Measurements from ENCODE around the gene PPFIA1. TPM values are rescaled to one million over a fixed set of nuclear protein-coding genes. Genes with fewer than 3 reads are reported as not detected.

PPFIA1 gene
- total RNA-seq, 1 experiment from 2014 or later: 86.8 TPM

GRCh38 chr11:70428701-70429427 lies 158.4 kb downstream of the PPFIA1 start:
- Histone ChIP-seq H3K4me3 (no peak overlapping the region), H3F3A (ENCODE audit: insufficient read depth, low read depth) (0 out of 2 replicates have a peak, but pooled peaks cover 7% of the 10 kb centered on the region), H3K27me3 (ENCODE audit: insufficient read depth, low read depth) (no peaks in the 10 kb centered on the region), H4K20me1 (ENCODE audit: insufficient read depth) (peaks cover 82% of the 10 kb centered on the region), H3K4me2 (no peak overlapping the region), H2AFZ (no peak overlapping the region), H3K79me2 (ENCODE audit: low read depth) (no peaks in the 10 kb centered on the region), H3K9me3 (ENCODE audit: insufficient read depth, low read depth) (no peaks in the 10 kb centered on the region), H3K27ac (no peak overlapping the region), H3K4me1 (replicated peaks; ENCODE audit: insufficient read depth) (no peaks in the 10 kb centered on the region), H3K36me3 (ENCODE audit: low read depth) (peaks cover 39% of the 10 kb centered on the region), H3K9me2 (ENCODE audit: insufficient read depth) (no peaks in the 10 kb centered on the region)
- POLR2A ChIA-PET (ENCODE audit: unreplicated experiment): no interaction called here
- CTCF ChIA-PET: no interaction called here
- TF ChIP-seq CTCF (conservative IDR thresholded peaks at IDR 0.05): no peak
- TF ChIP-seq EZH2 (IDR thresholded peaks at IDR 0.05; ENCODE audit: low read depth): no peak
- no peak for DNase-seq
- intact Hi-C loops (cut with micrococcal nuclease; ENCODE audit: unreplicated experiment): no loop called here
- no TSS peak for BruUV-seq (replicated peaks)

GRCh38 chr11:70429428-70429705 lies 158.9 kb downstream of the PPFIA1 start:
- peaks cover 43% of the 10 kb centered on the region for H3K36me3 ChIP-seq (ENCODE audit: low read depth)
- POLR2A ChIA-PET (ENCODE audit: unreplicated experiment): no interaction called here
- peaks cover 82% of the 10 kb centered on the region for H4K20me1 ChIP-seq (ENCODE audit: insufficient read depth)
- intact Hi-C loops (cut with micrococcal nuclease; ENCODE audit: unreplicated experiment): no loop called here
- H3K27ac ChIP-seq: no peak overlapping the region
- H3K27me3 ChIP-seq (ENCODE audit: insufficient read depth, low read depth): no peaks in the 10 kb centered on the region
- no peaks in the 10 kb centered on the region for H3K4me1 ChIP-seq (replicated peaks; ENCODE audit: insufficient read depth)
- 0 out of 2 replicates have a peak, but pooled peaks cover 7% of the 10 kb centered on the region for H3F3A ChIP-seq (ENCODE audit: insufficient read depth, low read depth)
- no peak overlapping the region for H3K4me3 ChIP-seq
- H3K79me2 ChIP-seq (ENCODE audit: low read depth): no peaks in the 10 kb centered on the region
- H3K4me2 ChIP-seq: no peak overlapping the region
- H3K9me3 ChIP-seq (ENCODE audit: insufficient read depth, low read depth): no peaks in the 10 kb centered on the region
- no peak for DNase-seq
- no peaks in the 10 kb centered on the region for H3K9me2 ChIP-seq (ENCODE audit: insufficient read depth)
- BruUV-seq (replicated peaks): no TSS peak
- H2AFZ ChIP-seq: no peak overlapping the region
- no peak for TF ChIP-seq CTCF (conservative IDR thresholded peaks at IDR 0.05)
- no peak for TF ChIP-seq EZH2 (IDR thresholded peaks at IDR 0.05; ENCODE audit: low read depth)
- CTCF ChIA-PET: no interaction called here

GRCh38 chr11:70429724-70430521 lies 159.4 kb downstream of the PPFIA1 start:
- peaks cover 80% of the 10 kb centered on the region for H4K20me1 ChIP-seq (ENCODE audit: insufficient read depth)
- no peak overlapping the region for H3K4me3 ChIP-seq
- H3K36me3 ChIP-seq (ENCODE audit: low read depth): peaks cover 39% of the 10 kb centered on the region
- POLR2A ChIA-PET (ENCODE audit: unreplicated experiment): no interaction called here
- TF ChIP-seq CTCF (conservative IDR thresholded peaks at IDR 0.05) (no peak), EZH2 (IDR thresholded peaks at IDR 0.05; ENCODE audit: low read depth) (no peak)
- no TSS peak for BruUV-seq (replicated peaks)
- 0 out of 2 replicates have a peak, but pooled peaks cover 7% of the 10 kb centered on the region for H3F3A ChIP-seq (ENCODE audit: insufficient read depth, low read depth)
- no peaks in the 10 kb centered on the region for H3K79me2 ChIP-seq (ENCODE audit: low read depth)
- H3K4me2 ChIP-seq: no peak overlapping the region
- H2AFZ ChIP-seq: no peak overlapping the region
- CTCF ChIA-PET: no interaction called here
- no peak for DNase-seq
- H3K9me2 ChIP-seq (ENCODE audit: insufficient read depth): no peaks in the 10 kb centered on the region
- H3K9me3 ChIP-seq (ENCODE audit: insufficient read depth, low read depth): no peaks in the 10 kb centered on the region
- no peaks in the 10 kb centered on the region for H3K4me1 ChIP-seq (replicated peaks; ENCODE audit: insufficient read depth)
- intact Hi-C loops (cut with micrococcal nuclease; ENCODE audit: unreplicated experiment): no loop called here
- H3K27ac ChIP-seq: no peak overlapping the region
- no peaks in the 10 kb centered on the region for H3K27me3 ChIP-seq (ENCODE audit: insufficient read depth, low read depth)
